ENCODE data around the gene CCDC60.

- TF ChIP-seq REST (IDR thresholded peaks at IDR 0.05; ENCODE audit: insufficient read depth in 1 of 2, low read depth in 2 of 2, low read length in 2 of 2), result no peak
- no peak for TF ChIP-seq TAF1 (IDR thresholded peaks at IDR 0.05; ENCODE audit: borderline replicate concordance, insufficient read depth, low read length)
- no peak for TF ChIP-seq POLR2AphosphoS5 (IDR thresholded peaks at IDR 0.05; ENCODE audit: low read depth, low read length)
Measured at GRCh38 chr12:119372540-119372939, 38.0 kb downstream of the CCDC60 start.
